Activated CD8-positive, alpha-beta memory T cell treated with anti-CD3 and anti-CD28 coated beads, Interleukin-2, amount 50 U/mL, for 24 hours (primary cell): ENCODE data around the gene FAM90A26.
"Not testable (repeated sequence)": the region's sequence is repeated elsewhere in the genome, so short reads cannot be mapped to it uniquely, and the experiment has no call there.

Experiments used
- DNase-seq: peaks from one replicate; pipeline ENCODE4 v3.0.0-alpha.2; 2020; ENCODE audit errors: extremely low read depth

The FAM90A26 gene

GRCh38 chr4:9169791-9170459, at the start of gene FAM90A26:
TSS of gene FAM90A26 (plus strand) at chr4:9170409. CDS start at chr4:9173173, 2,764 bp downstream.
- not testable (repeated sequence) for DNase-seq

GRCh38 chr4:9122711-9123110, 47.5 kb upstream of the FAM90A26 start:
- not testable (repeated sequence) for DNase-seq

DNA sequence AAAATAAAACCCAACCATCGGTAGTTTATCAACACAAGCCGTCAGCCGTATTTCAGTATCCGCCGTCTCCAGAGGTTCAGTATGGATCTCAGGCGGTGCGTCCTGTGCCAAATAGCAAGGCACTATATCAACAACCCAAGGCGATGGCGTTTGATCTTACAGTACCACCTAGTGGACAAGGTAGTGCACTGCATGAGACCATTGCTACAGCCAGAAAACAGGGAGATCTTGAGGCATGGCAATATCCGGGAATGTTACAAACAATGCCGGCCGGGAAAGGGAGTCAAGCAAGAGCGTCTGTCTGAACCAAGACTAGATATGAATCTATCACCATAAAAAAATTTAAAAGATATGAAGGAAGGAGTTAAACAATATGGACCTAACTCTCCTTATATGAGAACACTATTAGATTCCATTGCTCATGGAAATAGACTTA, 46.6 kb upstream of the FAM90A26 start:
- peak; percentile 4 for DNase-seq

- DNase-seq: not testable (repeated sequence)
Observed at GRCh38 chr4:9125601-9126161, 44.5 kb upstream of the FAM90A26 start.

DNA sequence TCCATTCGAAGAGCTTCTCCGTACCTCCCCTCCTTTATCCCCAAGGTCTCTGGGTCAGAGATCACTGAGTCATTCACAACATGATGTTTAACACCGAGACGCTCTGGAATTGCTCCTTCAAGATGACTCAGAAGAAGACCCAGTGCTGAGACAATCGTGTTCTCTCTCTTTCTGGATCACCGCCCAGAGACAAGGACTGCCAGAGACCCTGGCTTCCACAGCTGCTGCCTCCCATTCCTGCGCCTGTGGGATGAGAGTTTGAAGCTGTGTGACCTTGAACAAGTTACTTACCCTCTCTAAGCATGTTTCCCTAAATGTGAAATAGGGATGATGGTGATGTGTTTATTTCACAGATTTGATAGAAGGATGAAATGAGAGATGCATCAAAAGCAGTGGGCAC, 38.8 kb upstream of the FAM90A26 start:
- not testable (repeated sequence) for DNase-seq

GRCh38 chr4:9132849-9133248, 37.4 kb upstream of the FAM90A26 start:
- not testable (repeated sequence) for DNase-seq

GRCh38 chr4:9134011-9134410, 36.2 kb upstream of the FAM90A26 start:
- not testable (repeated sequence) for DNase-seq

GRCh38 chr4:9134556-9134955, 35.7 kb upstream of the FAM90A26 start:
- DNase-seq: not testable (repeated sequence)

GRCh38 chr4:9141050-9141449, 29.2 kb upstream of the FAM90A26 start:
- DNase-seq: not testable (repeated sequence)

GRCh38 chr4:9142786-9143185, 27.4 kb upstream of the FAM90A26 start:
- DNase-seq: not testable (repeated sequence)

DNA sequence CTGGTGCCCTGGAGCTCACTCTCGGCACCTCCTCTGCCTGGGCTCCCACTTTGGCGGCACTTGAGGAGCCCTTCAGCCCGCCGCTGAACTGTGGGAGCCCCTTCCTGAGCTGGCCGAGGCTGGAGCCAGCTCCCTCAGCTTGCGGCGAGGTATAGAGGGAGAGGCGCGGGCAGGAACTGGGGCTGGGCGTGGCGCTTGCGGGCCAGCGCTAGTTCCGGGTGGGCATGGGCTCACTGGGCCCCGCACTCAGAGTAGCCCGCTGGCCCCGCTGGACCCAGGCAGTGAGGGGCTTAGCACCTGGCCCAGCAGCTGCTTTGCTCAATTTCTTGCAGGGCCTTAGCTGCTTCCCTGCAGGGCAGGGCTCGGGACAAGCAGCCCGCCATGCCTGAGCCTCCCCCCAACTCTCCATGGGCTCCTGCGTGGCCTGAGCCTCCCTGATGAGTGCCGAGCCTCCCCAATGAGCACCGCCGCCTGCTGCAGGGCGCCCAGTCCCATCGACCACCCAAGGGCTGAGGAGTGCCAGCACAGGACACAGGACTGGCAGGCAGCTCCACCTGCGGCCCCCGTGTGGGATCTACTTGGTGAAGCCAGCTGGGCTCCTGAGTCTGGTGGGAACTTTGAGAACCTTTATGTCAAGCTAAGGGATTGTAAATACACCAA, 26.7 kb upstream of the FAM90A26 start:
- no peak for DNase-seq

DNA sequence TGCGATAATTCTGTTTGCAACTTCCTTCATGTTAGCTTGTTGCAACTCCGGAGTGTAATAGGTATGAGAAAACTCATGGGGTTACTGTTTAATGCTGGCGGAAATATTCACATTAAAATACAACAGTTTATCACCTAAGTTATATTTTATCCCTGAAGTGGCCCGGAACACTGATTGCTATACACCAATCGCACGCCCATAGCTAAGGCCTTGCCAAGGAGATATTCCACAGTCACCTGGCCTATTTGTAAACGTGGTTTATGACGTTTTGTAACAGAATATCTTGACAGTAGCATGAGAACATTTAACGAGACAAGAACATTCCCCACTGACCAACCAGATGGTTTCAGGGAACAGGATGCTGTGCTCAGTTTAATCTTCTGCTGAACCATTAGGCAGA, 23.2 kb upstream of the FAM90A26 start:
- DNase-seq: no peak

GRCh38 chr4:9147368-9147767, 22.8 kb upstream of the FAM90A26 start:
- not testable (repeated sequence) for DNase-seq

DNA sequence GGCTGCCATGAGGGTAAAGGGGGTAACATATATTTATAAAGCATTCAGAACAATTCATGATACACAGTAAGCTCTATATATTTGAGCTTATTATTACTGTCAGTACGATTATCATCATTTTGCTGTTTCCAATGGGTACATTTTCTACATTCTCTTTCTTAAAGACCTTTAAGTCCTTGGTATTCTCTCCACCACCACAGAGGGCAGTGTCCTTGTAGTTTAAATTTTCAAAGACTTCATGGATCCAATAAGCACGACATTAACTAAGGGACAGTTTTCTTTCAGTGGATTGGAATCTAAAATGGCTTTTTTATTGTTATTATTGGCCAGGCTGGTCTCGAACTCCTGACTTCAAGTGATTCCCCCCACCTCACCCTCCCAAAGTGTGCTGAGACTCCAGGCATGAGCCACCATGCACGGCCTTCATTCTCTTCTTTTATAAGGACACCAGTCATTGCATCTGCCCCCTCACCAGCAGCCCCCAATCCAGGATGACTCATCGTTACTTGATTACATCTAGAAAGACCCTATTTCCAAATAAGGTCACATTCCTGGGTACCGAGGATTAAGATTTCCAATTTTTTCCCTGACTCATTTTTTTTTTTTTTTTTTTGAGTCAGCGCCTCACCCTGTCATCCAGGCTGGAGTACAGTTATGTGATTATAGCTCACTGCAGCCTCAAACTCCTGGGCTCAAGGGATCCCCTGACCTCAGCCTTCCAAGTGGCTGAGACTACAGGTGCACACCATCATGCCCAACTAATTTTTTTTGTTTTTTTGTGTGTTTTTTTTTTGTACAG, 21.4 kb upstream of the FAM90A26 start:
- not testable (repeated sequence) for DNase-seq

DNA sequence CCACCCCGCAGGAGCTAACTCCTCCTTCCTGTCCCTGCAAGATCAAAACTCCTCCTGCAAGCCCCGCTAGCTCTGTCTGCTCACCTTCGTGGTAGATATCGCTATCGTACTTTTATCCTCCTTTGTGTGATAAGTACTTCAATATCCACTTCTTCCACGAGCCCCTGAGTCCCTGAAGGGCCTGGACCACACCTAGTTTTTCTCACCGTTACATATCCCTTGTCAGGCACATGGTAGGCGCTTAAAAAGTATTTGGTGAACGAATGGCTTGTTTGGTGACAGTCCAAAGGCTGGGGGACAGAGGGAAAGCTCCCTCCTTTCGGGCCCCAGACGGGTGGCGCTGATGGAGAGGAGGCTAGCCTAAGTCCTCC, 18.4 kb upstream of the FAM90A26 start:
- DNase-seq: not testable (repeated sequence)

GRCh38 chr4:9152180-9153007, 17.8 kb upstream of the FAM90A26 start:
- peak; percentile 92 for DNase-seq

GRCh38 chr4:9153008-9153570, 17.1 kb upstream of the FAM90A26 start:
- peak; percentile 89 for DNase-seq

GRCh38 chr4:9153571-9154157, 16.5 kb upstream of the FAM90A26 start:
- DNase-seq: not testable (repeated sequence)

- DNase-seq: not testable (repeated sequence)
Observed at GRCh38 chr4:9155101-9155886, 14.9 kb upstream of the FAM90A26 start.

DNA sequence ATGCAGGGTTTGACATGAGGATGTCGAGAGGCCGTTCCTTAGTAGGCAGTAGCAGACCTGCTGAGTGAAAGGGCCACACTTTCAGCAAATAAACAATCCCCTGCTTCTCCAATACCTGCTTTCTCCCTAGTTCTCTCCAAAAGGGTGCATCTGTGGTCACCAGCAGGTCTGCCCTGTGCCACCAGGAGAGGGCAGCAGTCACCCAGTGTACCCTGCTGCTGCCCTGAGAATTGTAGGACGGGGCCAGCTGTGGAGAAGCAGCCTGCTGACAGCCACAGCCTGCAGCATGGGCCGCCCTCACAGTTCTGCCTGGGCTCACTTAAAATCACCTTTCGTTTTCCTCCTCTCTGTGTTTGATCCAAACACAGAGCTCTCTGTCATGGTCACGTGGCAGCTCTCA, 11.8 kb upstream of the FAM90A26 start:
- not testable (repeated sequence) for DNase-seq
